ENCODE results near the gene STRA6. TPM values are rescaled to one million over a fixed set of nuclear protein-coding genes. Genes with fewer than 3 reads are reported as not detected.
A peak's percentile ranks its signal among the peaks of the same experiment; 100 is the strongest.

STRA6 gene
- total RNA-seq, 1 experiment from 2014 or later = 14.7 TPM

DNA sequence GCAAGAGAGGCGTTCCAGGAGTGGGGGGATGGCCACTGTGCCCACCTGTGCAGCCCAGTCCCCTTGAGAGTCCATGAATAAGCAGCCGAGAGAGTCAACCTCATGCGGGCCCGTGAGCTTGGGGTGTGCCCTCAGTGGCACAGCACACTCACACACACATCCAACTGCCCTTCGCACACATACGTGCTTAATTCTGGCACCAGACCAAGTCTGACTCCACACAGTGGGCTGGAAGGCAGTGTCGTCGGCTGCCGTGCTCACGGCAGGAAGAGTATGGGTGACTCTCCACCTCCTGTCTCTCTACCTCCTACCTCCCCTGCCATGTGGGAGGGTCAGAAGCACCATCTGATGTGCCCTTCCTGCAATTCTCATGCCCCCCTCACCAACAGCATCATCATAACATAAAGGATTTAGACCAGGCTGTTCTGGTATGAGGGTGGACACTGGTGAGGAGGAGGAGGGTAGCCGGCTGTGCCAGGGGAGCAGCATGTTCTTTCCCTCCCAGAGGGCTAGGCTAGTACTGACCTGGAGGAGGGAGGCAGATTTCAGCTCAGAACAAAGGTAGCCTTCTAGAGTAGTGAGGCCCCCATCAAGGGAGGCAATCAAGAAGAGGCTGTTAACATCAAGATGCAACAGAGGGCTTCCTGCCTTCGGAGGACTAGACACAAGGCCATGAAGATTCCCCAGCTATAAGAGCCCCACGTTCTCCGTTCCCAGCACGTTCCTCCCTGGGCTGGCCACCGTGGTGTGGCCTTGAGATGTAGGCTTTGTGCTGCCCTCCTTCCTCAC, 5.3 kb upstream of the STRA6 start:
- DNase-seq (ENCODE audit: low spot score) = no peak

- DNase-seq (ENCODE audit: low spot score) = no peak
Measured at GRCh38 chr15:74206801-74207281, 4.3 kb upstream of the STRA6 start.

- DNase-seq (ENCODE audit: low spot score) = no peak
Measured at GRCh38 chr15:74205582-74205947, 3.0 kb upstream of the STRA6 start.

DNA sequence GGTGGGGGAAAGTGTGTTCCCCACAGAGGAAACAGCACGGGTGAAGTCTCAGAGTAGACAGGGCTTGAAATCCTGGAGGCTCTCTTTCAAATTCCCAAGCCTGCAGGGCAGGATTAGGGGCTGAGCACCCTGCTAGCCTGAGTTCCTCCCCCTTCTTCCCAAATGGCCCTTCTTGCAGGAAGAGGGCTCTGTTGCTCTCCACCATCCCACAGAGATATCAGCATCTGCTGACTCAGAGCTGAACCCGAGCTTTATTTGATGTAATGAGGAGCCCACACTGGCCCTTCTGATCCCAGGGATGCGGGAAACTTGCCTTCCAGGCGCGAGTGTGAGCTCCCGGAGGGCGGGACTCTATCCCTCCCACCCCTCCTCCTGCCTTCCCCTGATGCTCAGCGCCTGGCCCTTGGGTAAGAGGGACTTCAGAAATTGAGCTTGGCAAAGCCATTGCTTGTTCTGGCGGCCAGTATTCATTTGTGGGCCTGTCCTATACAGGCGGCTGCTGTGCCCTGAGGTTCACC, 1.4 kb upstream of the STRA6 start:
- no peak for DNase-seq (ENCODE audit: low spot score)

DNA sequence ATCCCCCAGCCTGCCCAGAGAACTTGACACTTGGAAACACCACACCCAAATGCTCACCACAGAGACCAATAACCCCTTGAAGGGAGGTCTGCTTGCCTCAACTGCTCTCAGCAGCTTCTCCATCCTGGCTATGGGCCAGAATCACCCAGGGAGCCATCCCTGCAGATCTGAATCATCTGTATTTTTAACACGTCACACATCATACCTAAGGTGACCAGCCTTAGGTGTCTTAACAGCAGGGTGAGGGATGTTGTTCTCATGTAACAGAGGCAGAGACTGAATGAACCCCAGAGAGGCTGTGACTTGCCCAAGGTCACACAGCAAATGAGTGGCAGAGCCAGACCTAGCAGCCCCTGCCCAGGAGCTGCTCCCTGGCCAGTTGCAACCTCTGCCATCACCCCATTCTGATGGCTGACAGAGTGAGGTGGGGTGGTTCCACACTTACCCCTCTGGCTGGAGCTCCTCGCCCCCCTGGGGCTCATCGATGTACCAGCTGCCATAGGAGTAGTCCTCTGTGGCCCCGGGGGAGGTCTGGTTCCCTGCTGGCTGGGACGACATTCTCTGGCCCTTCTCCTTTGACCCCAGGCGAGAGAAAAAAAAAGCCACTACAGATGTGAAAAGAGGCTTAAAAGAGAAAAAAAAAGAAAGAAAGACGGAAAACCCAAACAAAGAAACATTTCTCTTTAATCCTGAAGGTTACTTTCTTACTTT, 722 bp downstream of the STRA6 start:
- no peak for DNase-seq (ENCODE audit: low spot score)

DNA sequence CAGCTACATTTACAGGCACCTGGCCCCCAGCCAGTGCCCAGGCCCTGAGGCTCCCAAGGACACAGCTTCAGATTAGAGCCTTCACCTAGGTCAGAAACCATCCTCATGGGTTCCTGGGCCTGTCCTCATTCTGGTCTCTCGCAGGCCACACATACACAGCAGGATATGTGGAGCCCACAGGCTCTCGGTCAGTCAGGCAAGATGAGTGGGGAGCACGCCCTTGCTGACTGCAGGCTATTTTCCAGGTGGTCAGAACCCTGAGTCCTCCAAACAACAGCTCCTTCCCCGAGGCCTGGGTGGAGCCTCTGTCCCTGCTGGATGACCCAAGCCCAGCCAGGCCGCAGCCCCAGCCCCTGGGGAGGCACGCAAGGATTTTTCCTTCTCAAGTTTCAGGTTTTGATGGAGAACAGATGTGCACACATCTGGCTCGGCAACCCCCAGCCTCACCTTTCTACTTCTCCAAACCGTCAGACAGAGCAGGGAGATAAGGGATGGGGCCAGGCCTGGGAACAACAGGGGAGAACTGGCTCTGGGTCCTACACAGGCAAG, 1.6 kb downstream of the STRA6 start:
- no peak for DNase-seq (ENCODE audit: low spot score)

- peak; percentile 60 for DNase-seq (ENCODE audit: low spot score)
Measured at GRCh38 chr15:74200412-74200815, 2.2 kb downstream of the STRA6 start.

- no peak for DNase-seq (ENCODE audit: low spot score)
Measured at GRCh38 chr15:74199297-74199652, 3.3 kb downstream of the STRA6 start.

DNA sequence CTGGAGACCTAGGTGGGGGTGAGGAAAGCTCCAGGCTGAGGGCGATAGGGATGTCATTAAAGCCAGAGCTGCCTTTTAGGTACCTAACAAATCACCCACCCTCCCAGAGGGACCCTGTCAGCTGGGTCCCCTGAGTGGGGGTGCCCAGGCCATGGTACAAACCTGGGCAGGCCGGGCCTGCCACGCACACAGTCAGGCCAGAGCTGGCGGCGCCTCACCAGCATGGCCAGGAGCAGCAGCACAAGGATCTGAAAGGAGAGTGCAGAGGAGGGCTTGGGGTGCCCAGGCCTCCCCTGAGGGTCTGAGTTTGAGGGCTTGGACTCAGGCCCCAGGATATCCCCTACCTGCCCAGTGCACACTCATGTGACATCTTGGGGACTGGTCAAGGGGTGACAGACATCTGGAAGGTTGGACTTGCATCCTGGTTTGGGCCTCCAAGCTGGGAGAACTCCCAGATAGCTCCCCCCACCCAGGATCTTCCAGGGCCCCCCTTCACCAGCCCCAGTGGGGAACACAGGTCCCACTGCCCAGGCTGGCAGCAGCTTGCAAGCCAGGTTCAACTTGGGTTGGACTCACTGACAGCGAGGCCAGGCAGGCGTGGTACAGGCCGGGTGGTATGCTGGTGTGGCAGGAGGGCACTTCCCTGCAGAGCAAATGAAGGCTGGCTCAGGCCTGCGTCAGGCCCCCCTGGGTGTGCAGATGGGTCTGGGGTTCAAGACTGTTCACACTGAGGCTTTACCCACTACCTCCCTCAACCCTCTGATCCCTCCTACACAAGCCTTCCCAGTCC, 5.2 kb downstream of the STRA6 start:
- no peak for DNase-seq (ENCODE audit: low spot score)

DNA sequence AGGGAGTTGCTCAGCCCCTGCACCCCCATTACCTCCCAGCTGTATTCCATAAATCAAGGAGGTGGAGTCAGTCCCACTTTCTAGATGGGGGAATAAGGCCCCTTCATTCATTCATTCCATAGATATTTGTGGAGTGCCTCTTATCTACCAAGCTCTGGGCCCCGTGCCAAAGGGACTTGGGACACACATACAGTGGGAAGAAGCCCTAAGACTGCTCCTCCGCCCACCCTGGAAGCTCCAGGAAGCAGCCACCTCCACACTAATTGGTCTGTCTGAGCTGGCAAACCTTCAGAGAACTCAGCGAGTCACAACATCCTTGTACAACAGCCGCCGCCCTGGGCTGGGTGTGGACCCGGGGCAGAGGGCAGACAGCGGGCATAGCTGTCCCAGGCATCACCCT, 6.4 kb downstream of the STRA6 start:
- peak; percentile 97 for DNase-seq (ENCODE audit: low spot score)

DNA sequence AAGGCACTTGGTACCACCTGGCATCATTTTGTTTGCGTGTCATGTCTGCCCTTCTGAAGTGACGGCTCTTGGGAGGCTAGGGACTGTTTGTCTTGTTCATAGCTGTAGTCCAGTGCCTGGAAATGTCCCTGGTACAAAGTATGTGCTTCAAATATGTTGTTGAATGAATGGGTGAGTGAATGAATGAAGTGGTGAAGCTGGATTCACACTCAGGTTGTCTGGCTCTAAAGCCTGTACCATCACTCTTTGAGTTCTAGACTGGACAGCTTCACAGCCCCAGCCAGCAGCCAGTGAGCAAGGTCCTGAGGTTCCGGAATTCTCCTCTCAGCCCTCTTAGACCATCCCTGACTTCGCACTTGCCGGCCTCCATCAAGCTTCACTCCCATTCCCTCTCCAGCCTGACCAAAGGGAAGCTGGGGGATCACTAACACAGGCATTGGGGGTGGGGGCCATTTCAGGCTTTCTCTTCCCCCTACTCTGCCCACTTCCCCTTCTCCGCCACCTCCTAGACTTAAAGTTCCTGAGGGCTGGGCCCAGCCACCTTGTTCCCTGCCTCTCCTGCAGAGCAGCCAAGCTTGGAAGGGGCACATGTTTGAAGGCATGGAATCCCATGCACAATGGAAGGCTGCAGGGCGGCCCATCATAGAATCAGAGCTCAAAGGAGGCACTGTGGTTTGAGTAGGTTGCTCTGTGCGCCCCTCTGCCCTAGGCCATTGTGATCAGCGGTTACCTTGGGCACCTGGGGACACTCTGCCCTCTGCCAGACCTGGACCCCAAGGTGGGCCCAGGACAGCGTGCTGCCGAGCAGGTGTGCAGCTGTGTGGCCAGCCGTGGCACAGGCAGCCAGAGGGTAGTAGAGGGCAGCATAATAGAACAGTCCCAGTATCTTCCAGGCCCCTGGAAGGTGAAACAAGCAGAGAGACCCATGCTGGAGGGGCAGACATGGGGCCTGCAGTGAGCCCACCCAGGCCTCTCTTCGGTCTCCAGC, 7.7 kb downstream of the STRA6 start:
- no peak for DNase-seq (ENCODE audit: low spot score)

DNA sequence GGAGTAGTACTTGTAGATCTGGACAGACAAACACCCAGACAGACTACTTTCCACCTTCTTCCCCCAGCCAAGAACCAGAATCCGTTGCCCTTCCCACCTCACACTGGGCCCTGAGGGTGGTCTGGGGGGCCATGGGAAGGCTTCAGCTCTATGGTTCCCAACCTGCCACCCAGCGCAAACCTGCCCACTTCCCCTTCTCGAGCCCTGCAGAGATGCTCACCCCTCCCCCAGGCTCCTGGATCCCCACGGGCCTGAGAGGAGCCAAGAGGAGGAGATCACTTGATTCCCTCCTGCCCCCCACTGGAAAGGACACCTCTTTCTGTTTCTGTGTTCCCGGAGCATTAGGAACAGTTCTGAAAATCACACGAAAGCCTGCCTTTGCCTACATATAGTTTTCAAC, 8.7 kb downstream of the STRA6 start:
- DNase-seq (ENCODE audit: low spot score) = no peak

DNA sequence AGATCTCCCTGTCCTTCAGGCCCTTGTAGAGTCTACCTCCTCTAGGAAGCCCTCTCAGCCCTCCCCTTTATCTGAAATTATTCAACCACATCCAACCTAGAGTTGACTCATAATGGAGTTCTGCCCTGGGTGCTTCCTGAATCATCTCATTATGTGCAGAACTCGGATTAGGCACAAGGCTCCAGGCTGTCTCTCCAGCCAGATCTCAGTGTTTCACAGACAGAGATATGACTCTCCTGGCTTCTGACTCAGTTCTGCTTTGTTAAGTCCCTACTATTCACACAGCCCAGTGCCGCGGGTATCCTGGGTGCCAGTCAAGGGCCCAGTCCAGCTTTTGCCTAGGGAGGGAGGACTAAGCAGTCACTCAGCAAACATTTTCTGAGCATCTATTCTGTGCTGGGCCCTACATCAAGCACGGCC, 9.3 kb downstream of the STRA6 start:
- DNase-seq (ENCODE audit: low spot score) = no peak

- DNase-seq (ENCODE audit: low spot score) = no peak
Measured at GRCh38 chr15:74192751-74193150, 9.8 kb downstream of the STRA6 start.

GRCh38 chr15:74191798-74192197, 10.8 kb downstream of the STRA6 start:
- no peak for DNase-seq (ENCODE audit: low spot score)

- no peak for DNase-seq (ENCODE audit: low spot score)
Measured at GRCh38 chr15:74188216-74188615, 14.4 kb downstream of the STRA6 start.

DNA sequence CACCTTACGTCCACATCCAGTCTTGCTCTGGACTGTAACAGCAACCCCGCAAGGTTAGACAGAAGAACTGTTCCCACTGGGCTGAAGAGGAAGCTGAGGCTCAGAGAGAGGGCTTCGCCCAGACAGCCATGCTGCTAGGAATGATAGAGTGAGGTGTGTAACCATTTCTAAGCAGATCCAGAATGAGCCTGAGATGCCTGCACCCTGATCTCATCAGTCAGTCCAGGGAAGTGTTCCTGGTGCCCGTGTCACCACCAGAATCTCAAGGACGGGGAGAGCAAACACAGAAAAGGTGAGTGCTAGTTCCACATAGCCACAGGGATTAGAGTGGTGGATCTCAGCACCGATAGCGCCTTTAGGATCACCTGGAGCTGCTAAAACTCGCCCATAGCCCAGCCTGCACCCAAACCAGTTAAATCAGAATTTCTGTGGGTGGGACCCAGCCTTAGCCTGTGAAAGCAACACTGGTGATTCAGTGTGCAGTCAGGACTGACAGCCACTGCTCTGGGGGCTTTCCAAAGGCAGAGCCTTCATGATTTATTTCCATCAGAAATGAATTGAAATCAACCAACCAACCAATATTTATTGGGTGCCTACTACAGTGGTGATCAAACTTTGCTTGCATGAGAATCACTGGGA, 16.8 kb downstream of the STRA6 start:
- DNase-seq (ENCODE audit: low spot score) = no peak

- DNase-seq (ENCODE audit: low spot score) = no peak
Measured at GRCh38 chr15:74184582-74185091, 17.9 kb downstream of the STRA6 start.

GRCh38 chr15:74182131-74182530, 20.5 kb downstream of the STRA6 start:
- DNase-seq (ENCODE audit: low spot score) = no peak
